ENCODE measurements around the gene FASTK.

Gene FASTK

DNA sequence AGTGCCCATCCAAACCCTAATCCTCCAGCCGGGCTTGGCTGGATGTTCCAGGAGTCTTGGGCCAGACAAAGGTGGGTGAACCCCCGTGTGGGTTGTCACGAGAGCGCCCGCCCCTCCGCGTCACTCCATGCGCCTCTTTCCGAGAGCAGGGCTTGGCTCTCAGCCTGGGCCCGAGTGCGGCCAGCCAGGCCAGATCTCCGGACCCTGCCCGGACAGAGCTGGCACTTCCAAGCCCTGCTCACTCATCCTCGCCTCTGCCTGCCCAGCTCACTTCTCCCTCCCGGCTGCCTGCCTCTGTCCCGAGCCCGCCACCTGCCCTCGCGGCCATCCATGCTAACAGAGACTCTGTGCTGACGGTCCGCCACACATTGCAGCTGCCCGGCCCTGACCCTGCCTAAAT, 40.3 kb upstream of the FASTK start:
- no peak for TF ChIP-seq EZH2phosphoT487 (IDR thresholded peaks at IDR 0.05; ENCODE audit: borderline replicate concordance)
- TF ChIP-seq, protein P1, sequence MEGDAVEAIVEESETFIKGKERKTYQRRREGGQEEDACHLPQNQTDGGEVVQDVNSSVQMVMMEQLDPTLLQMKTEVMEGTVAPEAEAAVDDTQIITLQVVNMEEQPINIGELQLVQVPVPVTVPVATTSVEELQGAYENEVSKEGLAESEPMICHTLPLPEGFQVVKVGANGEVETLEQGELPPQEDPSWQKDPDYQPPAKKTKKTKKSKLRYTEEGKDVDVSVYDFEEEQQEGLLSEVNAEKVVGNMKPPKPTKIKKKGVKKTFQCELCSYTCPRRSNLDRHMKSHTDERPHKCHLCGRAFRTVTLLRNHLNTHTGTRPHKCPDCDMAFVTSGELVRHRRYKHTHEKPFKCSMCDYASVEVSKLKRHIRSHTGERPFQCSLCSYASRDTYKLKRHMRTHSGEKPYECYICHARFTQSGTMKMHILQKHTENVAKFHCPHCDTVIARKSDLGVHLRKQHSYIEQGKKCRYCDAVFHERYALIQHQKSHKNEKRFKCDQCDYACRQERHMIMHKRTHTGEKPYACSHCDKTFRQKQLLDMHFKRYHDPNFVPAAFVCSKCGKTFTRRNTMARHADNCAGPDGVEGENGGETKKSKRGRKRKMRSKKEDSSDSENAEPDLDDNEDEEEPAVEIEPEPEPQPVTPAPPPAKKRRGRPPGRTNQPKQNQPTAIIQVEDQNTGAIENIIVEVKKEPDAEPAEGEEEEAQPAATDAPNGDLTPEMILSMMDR (conservative IDR thresholded peaks at IDR 0.05; ENCODE audit: low read length): no peak
- H3K9ac ChIP-seq (ENCODE audit: low read depth, low read length, poor library complexity, severe bottlenecking): no peak overlapping the region
- peaks cover 4% of the 10 kb centered on the region; the same call in 1 of the 2 replicates for H3K79me2 ChIP-seq (ENCODE audit: insufficient read depth, low read length)
- no peaks in the 10 kb centered on the region for H3K4me1 ChIP-seq (ENCODE audit: insufficient read depth, low read length, poor library complexity, severe bottlenecking)
- H3K9me3 ChIP-seq (ENCODE audit: insufficient read depth, low read depth, low read length): no peaks in the 10 kb centered on the region
- H3K27me3 ChIP-seq (ENCODE audit: insufficient read depth, low read length, poor library complexity, severe bottlenecking): no peaks in the 10 kb centered on the region
- no peaks in the 10 kb centered on the region for H3F3A ChIP-seq (ENCODE audit: low read depth)
- peaks cover 42% of the 10 kb centered on the region; the same call in 1 of the 2 replicates for H3K36me3 ChIP-seq (ENCODE audit: insufficient read depth, low read length)
- no peak overlapping the region for H3K4me2 ChIP-seq (ENCODE audit: low read depth, low read length, poor library complexity, severe bottlenecking)
- no peak overlapping the region for H3K4me3 ChIP-seq (ENCODE audit: low read length, poor library complexity, severe bottlenecking)
- H4K20me1 ChIP-seq (ENCODE audit: insufficient read depth, low read length, poor library complexity, severe bottlenecking): no peaks in the 10 kb centered on the region
- H3K9me2 ChIP-seq (replicated peaks; ENCODE audit: low read depth, low read length): no peaks in the 10 kb centered on the region
- H2AFZ ChIP-seq (ENCODE audit: low read length): no peak overlapping the region

DNA sequence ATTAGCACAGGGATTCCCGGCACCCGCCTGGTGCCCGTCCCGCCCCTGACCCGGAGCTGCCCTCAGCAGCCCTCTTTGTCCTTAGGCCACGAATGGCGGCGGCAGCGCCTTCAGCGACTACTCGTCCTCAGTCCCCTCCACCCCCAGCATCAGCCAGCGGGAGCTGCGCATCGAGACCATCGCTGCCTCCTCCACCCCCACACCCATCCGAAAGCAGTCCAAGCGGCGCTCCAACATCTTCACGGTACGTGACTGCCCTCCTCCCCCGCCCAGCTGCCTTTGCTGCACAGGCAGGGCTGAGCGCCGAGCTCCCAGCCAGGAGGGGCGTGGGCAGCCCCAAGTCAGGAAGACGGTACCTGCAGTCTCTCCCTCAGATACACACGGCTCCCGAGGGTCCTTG, 39.3 kb upstream of the FASTK start:
- no peak overlapping the region for H3K4me3 ChIP-seq (ENCODE audit: low read length, poor library complexity, severe bottlenecking)
- peaks cover 40% of the 10 kb centered on the region; the same call in 1 of the 2 replicates for H3K36me3 ChIP-seq (ENCODE audit: insufficient read depth, low read length)

DNA sequence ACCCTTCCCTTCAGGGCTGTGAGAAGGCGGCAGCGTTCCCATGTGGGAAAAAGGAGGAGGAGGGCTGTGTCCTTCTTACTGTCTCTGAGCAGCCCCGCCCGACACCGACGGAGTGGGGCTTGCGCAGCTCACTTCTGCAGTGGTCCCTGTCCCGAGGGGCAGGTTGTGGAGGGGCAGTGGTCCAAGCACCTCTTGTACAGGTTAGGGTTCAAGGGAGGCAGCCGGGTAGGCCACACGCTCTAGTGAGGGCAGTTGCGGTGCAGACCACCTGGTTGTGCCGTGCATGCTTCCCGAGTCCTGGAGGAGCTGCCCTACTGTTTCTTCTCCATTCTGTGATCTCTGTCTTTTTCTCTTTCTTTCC, 38.4 kb upstream of the FASTK start:
- Histone ChIP-seq H3K9me3 (ENCODE audit: insufficient read depth, low read depth, low read length) (no peaks in the 10 kb centered on the region), H3K9ac (ENCODE audit: low read depth, low read length, poor library complexity, severe bottlenecking) (no peak overlapping the region), H3K27me3 (ENCODE audit: insufficient read depth, low read length, poor library complexity, severe bottlenecking) (no peaks in the 10 kb centered on the region), H3K9me2 (replicated peaks; ENCODE audit: low read depth, low read length) (no peaks in the 10 kb centered on the region), H2AFZ (ENCODE audit: low read length) (no peak overlapping the region), H3K4me3 (ENCODE audit: low read length, poor library complexity, severe bottlenecking) (no peak overlapping the region), H3K79me2 (ENCODE audit: insufficient read depth, low read length) (peaks cover 4% of the 10 kb centered on the region; the same call in 1 of the 2 replicates), H4K20me1 (ENCODE audit: insufficient read depth, low read length, poor library complexity, severe bottlenecking) (no peaks in the 10 kb centered on the region), H3F3A (ENCODE audit: low read depth) (no peaks in the 10 kb centered on the region), H3K4me2 (ENCODE audit: low read depth, low read length, poor library complexity, severe bottlenecking) (no peak overlapping the region), H3K36me3 (ENCODE audit: insufficient read depth, low read length) (peaks cover 36% of the 10 kb centered on the region; the same call in 1 of the 2 replicates), H3K4me1 (ENCODE audit: insufficient read depth, low read length, poor library complexity, severe bottlenecking) (no peaks in the 10 kb centered on the region)
- TF ChIP-seq, protein P1 (conservative IDR thresholded peaks at IDR 0.05; ENCODE audit: low read length): no peak
- no peak for TF ChIP-seq EZH2phosphoT487 (IDR thresholded peaks at IDR 0.05; ENCODE audit: borderline replicate concordance)

More for the DNA sequence above, 39.3 kb upstream of the FASTK start:
- Histone ChIP-seq H3K9me3 (ENCODE audit: insufficient read depth, low read depth, low read length) (no peaks in the 10 kb centered on the region), H3K9me2 (replicated peaks; ENCODE audit: low read depth, low read length) (no peaks in the 10 kb centered on the region), H3K4me2 (ENCODE audit: low read depth, low read length, poor library complexity, severe bottlenecking) (no peak overlapping the region), H3K27me3 (ENCODE audit: insufficient read depth, low read length, poor library complexity, severe bottlenecking) (no peaks in the 10 kb centered on the region), H3F3A (ENCODE audit: low read depth) (no peaks in the 10 kb centered on the region), H2AFZ (ENCODE audit: low read length) (no peak overlapping the region), H3K4me1 (ENCODE audit: insufficient read depth, low read length, poor library complexity, severe bottlenecking) (no peaks in the 10 kb centered on the region), H3K79me2 (ENCODE audit: insufficient read depth, low read length) (peaks cover 4% of the 10 kb centered on the region; the same call in 1 of the 2 replicates), H3K9ac (ENCODE audit: low read depth, low read length, poor library complexity, severe bottlenecking) (no peak overlapping the region), H4K20me1 (ENCODE audit: insufficient read depth, low read length, poor library complexity, severe bottlenecking) (no peaks in the 10 kb centered on the region)
- TF ChIP-seq, protein P1 (conservative IDR thresholded peaks at IDR 0.05; ENCODE audit: low read length): no peak
- no peak for TF ChIP-seq EZH2phosphoT487 (IDR thresholded peaks at IDR 0.05; ENCODE audit: borderline replicate concordance)

All from Loucy (cell line).